Activated CD4-positive, alpha-beta T cell treated with anti-CD3 and anti-CD28 coated beads, Interleukin-2, Interleukin-6, amounts not matched to agents 100 ng/mL and 50 ng/mL, durations not matched to agents 16 hours and 8 hours (primary cell): ENCODE data around the gene DCDC1.

ENCODE experiments used
- DNase-seq: peaks from one replicate; pipeline ENCODE4 v3.0.0-alpha.2; 2020

Gene DCDC1, protein sequence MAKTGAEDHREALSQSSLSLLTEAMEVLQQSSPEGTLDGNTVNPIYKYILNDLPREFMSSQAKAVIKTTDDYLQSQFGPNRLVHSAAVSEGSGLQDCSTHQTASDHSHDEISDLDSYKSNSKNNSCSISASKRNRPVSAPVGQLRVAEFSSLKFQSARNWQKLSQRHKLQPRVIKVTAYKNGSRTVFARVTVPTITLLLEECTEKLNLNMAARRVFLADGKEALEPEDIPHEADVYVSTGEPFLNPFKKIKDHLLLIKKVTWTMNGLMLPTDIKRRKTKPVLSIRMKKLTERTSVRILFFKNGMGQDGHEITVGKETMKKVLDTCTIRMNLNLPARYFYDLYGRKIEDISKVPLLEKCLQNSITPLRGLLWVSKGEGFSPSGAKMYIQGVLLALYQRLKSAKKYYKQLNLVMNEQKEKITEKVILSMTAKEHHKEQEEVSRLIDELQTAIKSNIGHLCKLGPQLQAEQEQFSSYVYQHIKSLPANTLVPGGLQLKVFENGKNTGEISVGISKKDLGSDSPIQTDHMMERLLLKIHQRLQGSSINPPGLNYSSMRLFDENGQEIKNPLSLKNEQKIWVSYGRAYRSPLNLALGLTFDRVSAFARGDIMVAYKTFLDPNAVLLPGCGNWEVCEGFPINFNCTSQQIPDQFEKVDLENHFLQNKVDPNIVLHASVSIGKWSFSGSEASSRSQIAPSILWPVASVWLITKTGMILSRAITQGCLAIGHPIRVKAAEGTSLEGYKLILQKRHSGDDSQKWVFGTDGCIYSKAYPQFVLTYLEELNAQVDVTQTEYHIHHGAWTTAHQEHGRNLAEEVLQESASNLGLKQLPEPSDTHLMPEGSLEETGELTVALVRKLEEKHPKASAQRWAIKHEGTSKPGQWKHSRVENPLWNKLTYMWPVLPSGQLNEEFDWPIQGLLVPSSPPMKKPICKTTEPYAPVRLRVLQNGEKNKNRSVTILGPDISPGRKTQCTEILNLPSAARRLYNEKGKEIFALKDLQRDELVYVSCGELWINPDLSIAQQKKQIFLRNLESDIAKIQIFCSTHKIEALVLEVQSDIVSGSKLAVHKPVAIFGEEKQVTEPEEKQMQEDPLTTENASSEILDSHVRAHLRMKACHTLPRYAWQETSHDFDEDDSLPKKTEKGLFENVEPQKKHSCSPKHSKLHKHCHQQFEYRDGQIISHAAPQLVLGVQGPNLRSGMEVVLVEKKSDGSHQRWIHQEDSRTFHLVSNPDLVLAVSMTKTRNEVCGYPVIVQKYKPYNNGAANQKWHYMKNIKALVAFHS (N-terminal part only)

DNA sequence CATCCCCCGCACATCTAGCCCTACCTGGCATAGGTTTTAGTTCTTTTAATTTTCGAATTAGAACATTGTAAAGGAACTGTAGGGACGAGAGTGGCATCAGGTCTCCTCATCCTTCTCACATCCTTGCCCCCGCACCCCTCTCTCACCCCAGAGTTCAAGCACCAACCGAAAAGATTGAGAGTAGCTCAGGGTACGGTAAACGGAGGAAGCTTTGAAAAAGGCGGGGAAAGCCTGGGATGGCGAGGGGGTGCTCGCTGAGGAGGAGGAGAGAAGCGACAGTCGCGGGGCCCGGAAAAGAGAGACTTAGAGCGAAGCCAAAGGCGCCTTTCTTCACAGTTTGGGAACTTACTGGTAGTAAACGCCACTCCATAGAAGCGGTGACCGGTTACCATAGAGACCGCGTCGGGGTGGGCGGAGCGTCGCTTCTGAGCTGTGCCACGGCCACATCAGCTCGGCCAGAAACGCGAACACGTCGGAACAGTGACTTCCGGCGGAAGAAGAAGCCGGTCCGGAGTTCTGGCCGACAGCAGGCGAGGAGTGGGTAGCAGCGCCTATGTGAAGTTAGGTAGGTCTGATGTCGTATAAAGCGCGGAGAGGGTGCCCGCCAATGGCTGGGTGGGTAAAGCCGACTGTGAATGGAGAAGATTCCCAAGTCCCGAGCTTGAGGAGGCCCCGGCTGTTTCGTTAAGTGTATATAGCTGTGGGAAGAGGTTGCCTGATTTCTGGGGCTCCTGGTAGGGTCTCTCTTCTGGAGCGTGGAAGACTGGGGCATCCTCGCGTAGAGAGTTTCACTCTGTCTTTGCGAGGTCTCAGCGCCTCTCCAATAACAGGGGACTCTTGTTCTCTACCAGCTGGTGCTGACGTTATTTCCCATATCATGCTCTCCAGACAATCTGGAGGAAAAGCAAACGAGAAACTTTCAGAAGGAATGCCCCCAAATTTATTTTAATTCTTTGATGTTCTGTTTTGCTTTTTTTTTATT, at the start of gene DCDC1, which contains the start of gene DNAJC24:
Gene DCDC1, minus strand, starts transcription at position 392 of the 982 bp plus-strand sequence. CDS start 41,459 bp downstream, outside the sequence.
Gene DNAJC24, plus strand, starts transcription at position 513 of the 982 bp plus-strand sequence. CDS start 889 bp downstream, outside the sequence.
- peak; percentile 94 for DNase-seq

DNA sequence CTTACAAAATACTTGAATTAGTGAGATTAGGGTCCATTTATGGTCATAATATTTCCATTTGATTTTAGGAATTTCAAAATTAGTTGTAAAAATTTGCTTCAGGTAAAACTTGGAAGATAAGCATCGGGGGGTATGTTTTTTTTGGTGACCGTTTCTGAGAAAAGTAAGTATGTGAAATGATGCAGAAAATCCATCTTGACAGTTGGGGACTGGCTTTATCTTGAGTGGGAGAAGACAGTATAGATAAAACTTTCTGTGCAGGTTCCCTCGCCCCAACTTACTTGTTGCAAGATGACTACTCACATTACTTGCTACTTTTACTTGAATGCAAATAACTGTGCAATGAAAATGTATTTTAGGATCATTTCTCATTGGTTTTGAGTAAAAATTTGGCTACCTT, 49.6 kb upstream of the DCDC1 start:
- no peak for DNase-seq

GRCh38 chr11:31417816-31418215, 48.3 kb upstream of the DCDC1 start:
- DNase-seq, result no peak

GRCh38 chr11:31417357-31417756, 47.8 kb upstream of the DCDC1 start:
- DNase-seq, result no peak

DNA sequence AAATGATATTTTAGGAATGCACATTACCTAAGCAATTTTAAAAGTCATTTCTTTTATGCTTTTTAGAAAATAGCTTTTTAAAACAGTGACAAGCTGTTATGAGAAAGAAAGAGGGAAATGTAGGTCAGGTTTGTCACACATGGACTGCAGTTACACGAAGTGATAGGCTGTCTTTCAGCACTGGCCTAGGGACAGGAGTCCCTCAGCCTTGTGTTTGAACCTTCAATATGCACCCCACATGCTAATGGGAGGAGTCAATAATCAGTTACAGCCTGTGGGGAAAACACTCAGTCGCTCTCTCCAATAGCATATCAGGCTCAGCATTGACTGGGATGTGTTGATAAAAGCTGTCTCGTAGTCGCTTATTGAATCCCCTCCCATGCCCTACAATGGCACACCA, 45.9 kb upstream of the DCDC1 start:
- DNase-seq, result no peak

- no peak for DNase-seq
Observed at GRCh38 chr11:31414338-31414737, 44.8 kb upstream of the DCDC1 start.

- no peak for DNase-seq
Observed at GRCh38 chr11:31412946-31413345, 43.4 kb upstream of the DCDC1 start.

GRCh38 chr11:31408201-31408600, 38.7 kb upstream of the DCDC1 start:
- peak; percentile 44 for DNase-seq

- no peak for DNase-seq
Observed at GRCh38 chr11:31404614-31405013, 35.1 kb upstream of the DCDC1 start.

- DNase-seq, result peak; percentile 18
Observed at GRCh38 chr11:31397239-31397834, 27.8 kb upstream of the DCDC1 start.

DNA sequence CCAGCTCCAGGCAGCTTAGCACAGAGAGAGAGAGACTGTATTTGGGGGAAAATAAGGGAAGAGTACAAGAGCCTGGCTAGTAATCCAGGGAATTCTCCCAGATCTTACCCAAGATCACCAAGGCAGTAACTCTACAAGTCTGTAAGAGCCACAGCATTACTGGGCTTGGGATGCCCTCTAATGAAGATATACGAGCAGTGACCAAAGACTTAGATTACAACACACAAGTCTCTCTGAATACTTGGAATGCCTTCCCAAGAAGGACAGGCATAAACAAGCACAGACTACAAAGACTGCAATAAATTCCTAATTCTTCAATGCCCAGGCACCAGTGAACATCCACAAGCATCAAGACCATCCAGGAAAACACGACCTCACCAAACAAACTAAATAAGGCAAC, 17.8 kb upstream of the DCDC1 start:
- DNase-seq, result no peak

DNA sequence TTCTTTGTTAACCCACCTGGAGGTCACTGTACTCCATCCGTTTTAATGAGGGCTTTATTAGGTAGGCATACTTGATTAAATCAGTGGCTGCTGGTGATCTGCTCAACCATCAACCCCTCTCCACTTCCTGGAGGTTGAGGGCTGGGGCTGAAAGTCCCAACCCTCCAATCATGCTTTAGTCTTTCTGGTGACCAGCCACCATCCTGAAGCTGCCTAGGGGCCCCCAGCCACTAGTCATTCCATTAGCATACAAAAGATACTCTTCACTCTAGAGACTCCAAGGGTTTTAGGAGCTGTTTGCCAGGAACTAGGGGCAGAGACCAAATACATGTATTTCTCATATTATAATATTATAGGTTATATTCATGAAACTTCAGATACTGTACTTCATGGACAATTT, 13.6 kb upstream of the DCDC1 start:
- DNase-seq, result no peak

DNA sequence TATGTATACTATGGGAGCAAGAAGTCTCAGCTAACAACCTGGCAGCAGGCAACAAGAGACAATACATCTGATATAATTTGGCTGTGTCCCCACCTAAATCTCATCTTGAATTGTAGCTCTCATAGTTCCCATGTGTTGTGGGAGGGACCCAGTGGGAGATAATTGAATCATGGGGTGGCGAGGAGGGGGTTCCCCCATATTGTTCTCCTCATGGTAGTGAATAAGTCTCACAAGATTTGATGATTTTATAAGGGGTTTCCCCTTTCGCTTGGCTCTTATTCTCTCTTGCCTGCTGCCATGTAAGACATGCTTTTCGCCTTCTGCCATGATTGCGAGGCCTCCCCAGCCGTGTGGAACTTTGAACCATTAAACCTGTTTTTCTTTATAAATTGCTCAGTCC, 6.3 kb upstream of the DCDC1 start:
- DNase-seq, result no peak

- peak; percentile 14 for DNase-seq
Observed at GRCh38 chr11:31366795-31367194, 2.7 kb downstream of the DCDC1 start.

DNA sequence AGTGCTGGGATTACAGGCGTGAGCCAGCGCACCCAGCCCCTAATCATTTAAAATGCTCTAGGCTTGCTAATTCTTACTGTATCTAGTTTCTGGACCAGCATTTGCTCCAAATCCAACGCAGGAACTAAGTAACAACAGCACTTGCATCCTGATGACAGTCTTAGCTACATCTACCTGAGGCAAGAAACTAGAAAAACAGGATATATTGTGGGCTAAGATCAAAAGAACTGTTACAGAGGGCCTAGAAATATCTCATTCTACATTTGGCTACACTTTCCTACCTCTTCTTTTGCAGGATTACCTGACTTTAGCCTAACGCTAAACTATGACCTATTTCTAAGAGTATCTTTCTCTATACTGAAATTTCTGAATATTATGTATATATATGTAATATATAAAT, 7.8 kb downstream of the DCDC1 start:
- DNase-seq, result no peak

GRCh38 chr11:31355817-31356216, 13.7 kb downstream of the DCDC1 start:
- no peak for DNase-seq

- no peak for DNase-seq
Observed at GRCh38 chr11:31355131-31355530, 14.4 kb downstream of the DCDC1 start.

DNA sequence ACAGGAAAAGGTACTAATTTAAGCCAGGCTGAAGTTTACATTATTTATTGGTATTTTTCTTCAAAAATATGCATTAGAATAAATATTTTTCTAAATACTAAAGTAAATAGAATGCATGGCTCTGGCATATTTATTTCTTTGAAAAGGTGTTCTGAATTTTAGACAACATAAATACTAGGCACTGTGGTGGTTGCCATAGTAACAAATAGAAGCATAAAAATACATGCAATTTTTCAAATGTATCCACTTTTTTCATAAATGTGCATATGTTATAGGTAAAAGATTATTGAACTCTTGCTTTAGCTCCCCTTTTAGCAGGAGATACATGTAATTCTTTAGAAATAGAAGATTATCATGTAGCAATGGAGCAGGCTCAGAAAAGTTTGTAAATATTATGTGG, 18.4 kb downstream of the DCDC1 start:
- no peak for DNase-seq

- DNase-seq, result peak; percentile 27
Observed at GRCh38 chr11:31340903-31341572, 28.5 kb downstream of the DCDC1 start.

DNA sequence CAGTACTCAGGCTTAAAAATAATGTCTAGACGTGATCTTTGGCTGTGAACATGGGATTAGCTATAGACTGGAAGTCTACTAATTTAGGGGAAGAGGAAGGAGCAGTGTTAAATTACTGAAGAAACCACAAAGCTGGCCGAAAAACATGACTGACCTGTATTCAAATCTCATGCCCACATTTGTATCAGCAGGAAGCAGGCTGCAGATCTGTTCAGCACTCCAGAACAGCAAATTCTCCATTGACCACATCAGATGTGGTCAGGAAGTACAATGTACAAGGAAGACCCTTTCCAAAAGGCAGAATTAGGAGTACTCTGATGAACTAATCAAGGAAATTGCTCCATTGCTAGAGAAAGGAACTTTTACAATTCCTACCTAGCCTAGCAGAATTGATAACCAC, 31.7 kb downstream of the DCDC1 start:
- DNase-seq, result no peak

DNA sequence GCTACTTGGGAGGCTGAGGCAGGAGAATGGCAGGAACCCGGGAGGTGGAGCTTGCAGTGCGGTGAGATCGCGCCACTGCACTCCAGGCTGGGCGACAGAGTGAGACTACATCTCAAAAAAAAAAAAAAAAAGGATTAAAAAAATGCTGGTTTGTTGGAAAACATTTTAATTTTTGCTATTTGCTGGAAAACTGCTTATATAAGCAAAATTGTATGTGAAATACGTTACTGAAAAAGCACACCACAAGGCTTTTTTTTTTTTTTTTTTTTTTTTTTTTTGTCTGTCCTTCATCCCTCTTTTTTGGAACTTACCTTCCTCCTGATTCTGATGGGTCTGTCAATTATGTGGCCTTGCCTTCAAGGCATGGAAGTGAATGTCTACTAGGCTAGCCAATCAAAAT, 40.8 kb downstream of the DCDC1 start:
- no peak for DNase-seq
